Endothelial cell of umbilical vein (primary cell): Measurements from ENCODE around the gene TIMM21. TPM values are rescaled to one million over a fixed set of nuclear protein-coding genes. Genes with fewer than 3 reads are reported as not detected.

Experiments used
- BruUV-seq: library from RNA; stranded (reverse); fragments of 400-500 nt; replicated peaks from 2 replicates; lab custom pipeline; 2021; lab: Mats Ljungman, UMichigan
- CTCF ChIA-PET: fragments of 300-600, 350-600 bp; sonication (Branson Sonifier 250); formaldehyde crosslinking; loops from one replicate; lab custom pipeline; 2021; ENCODE audit warnings: antibody characterized with exemption, inconsistent platforms; lab: Charles Lee
- POLR2A ChIA-PET: fragments of 300-600, 350-600 bp; sonication (Branson Sonifier 250); formaldehyde crosslinking; loops from one replicate; lab custom pipeline; 2021; ENCODE audit warnings: antibody characterized with exemption, inconsistent platforms; lab: Charles Lee
- DNase-seq: peaks from one replicate; pipeline ENCODE4 v3.0.0-alpha.2; 2011; ENCODE audit warnings: low read depth, low spot score
- FAIRE-seq: peaks from 2 replicates; lab custom pipeline; 2011; peaks lifted over from hg19 to GRCh38; lab: Jason Lieb, UNC
- H2AFZ ChIP-seq: 2 replicates; pipeline ENCODE4 v1.6.0; 2012; ENCODE audit warnings: low read depth, low read length, control low read depth, inconsistent platforms
- H3K27ac ChIP-seq: 2 replicates; pipeline ENCODE4 v1.5.1; 2011; ENCODE audit warnings: low read depth, mild to moderate bottlenecking, control low read depth, low read length, moderate library complexity; ENCODE audit not compliant: insufficient read depth
- H3K27me3 ChIP-seq, 2 experiments: 2 replicates each; pipeline versions ENCODE4 v1.6.0 to v1.6.1; 2011; ENCODE audit warnings: low read length in 2 of 2, mixed read lengths in 1 of 2; ENCODE audit not compliant: control insufficient read depth in 2 of 2, insufficient read depth in 2 of 2
- H3K36me3 ChIP-seq, 2 experiments: 2 replicates in 1 of 2; 3 replicates in 1 of 2; pipeline ENCODE4 v1.5.1; 2011; ENCODE audit warnings: low read length in 2 of 2, mild to moderate bottlenecking in 1 of 2, moderate library complexity in 1 of 2; ENCODE audit not compliant: control insufficient read depth in 2 of 2, insufficient read depth in 2 of 2; ENCODE audit errors: extremely low read depth in 1 of 2
- H3K4me1 ChIP-seq: 3 replicates; pipeline ENCODE4 v1.5.1; 2011; ENCODE audit warnings: mild to moderate bottlenecking, low read length; ENCODE audit not compliant: control insufficient read depth, insufficient read depth; ENCODE audit errors: extremely low read depth
- H3K4me2 ChIP-seq: 2 replicates; pipeline ENCODE4 v1.6.1; 2011; ENCODE audit warnings: low read length, control low read depth, mixed read lengths; ENCODE audit not compliant: insufficient read depth
- H3K4me3 ChIP-seq, 3 experiments: fragments of 200-600 bp in 1 of 3; sonication (generic), shearing (Covaris generic) in 1 of 3; replicated peaks in 1 of 3; 2 replicates each; pipeline ENCODE4 v1.5.1; 2011 to 2016; ENCODE audit warnings: control low read depth in 3 of 3, low read length in 3 of 3, mild to moderate bottlenecking in 2 of 3, inconsistent platforms in 1 of 3, low read depth in 1 of 3, moderate library complexity in 1 of 3; ENCODE audit not compliant: insufficient read depth in 1 of 3
- H3K79me2 ChIP-seq: 2 replicates; pipeline ENCODE4 v1.6.0; 2012; ENCODE audit warnings: low read length, inconsistent platforms; ENCODE audit not compliant: control insufficient read depth, insufficient read depth
- H3K9ac ChIP-seq: replicated peaks from 2 replicates; pipeline ENCODE3; 2011; ENCODE audit warnings: low read length, control low read depth; ENCODE audit not compliant: insufficient read depth; ENCODE audit errors: extremely low read depth
- H3K9me1 ChIP-seq: replicated peaks from 3 replicates; pipeline ENCODE4 v1.6.0; 2011; ENCODE audit warnings: mild to moderate bottlenecking, low read length; ENCODE audit not compliant: control insufficient read depth, insufficient read depth; ENCODE audit errors: extremely low read depth
- H3K9me3 ChIP-seq: replicated peaks from 2 replicates; pipeline ENCODE4 v1.5.1; 2012; ENCODE audit warnings: low read length, inconsistent platforms; ENCODE audit not compliant: control insufficient read depth, insufficient read depth
- H4K20me1 ChIP-seq: replicated peaks from 2 replicates; pipeline ENCODE3; 2011; ENCODE audit warnings: mild to moderate bottlenecking, low read length; ENCODE audit not compliant: control insufficient read depth, insufficient read depth; ENCODE audit errors: extremely low read depth
- EZH2 ChIP-seq: IDR thresholded peaks from 2 replicates; pipeline ENCODE4 v1.6.1; 2012; ENCODE audit warnings: borderline replicate concordance, low read depth, mild to moderate bottlenecking, moderate library complexity, low read length, inconsistent platforms; ENCODE audit not compliant: severe bottlenecking
- JUN ChIP-seq: IDR thresholded peaks from 2 replicates; pipeline ENCODE4 v1.6.1; 2011; ENCODE audit warnings: borderline replicate concordance, low read depth; ENCODE audit not compliant: insufficient read length, insufficient read depth
- dilution Hi-C: fragments of 300-500 bp; cut with MboI; formaldehyde crosslinking; loops from one replicate; pipeline ENCODE4 v1.15.0; 2019; ENCODE audit warnings: low sequenced_read_pairs; ENCODE audit not compliant: extremely low pct_ligation_motif_present
- intact Hi-C: fragments of 100-400 bp; cut with micrococcal nuclease; formaldehyde crosslinking; loops from one replicate; pipeline ENCODE4 v1.10.0; 2022
- polyA plus RNA-seq, 4 experiments: library from polyadenylated mRNA; depleted of rRNA in 3 of 4; stranded (reverse) in 3 of 4; unstranded in 1 of 4; fragments of >200 nt; gene quantifications; 2 replicates each; pipeline versions ENCODE4 v1.2.1 to v1.2.3, GENCODE V29; 2011 to 2012; ENCODE audit warnings: missing spikeins in 1 of 4
- total RNA-seq: library from RNA; stranded (reverse); gene quantifications from 2 replicates; pipeline ENCODE4 v1.2.3, GENCODE V29; 2021

Gene TIMM21
- total and polyA plus RNA-seq, 2 donors (not counting 3 experiments of a cell fraction or from before 2014, with no cell fraction given) = 22.9 to 38.9 TPM

GRCh38 chr18:74185860-74186259 is 37.5 kb downstream of the TIMM21 start:
- Histone ChIP-seq H3K9me1 (no peaks in the 10 kb centered on the region), H3K9ac (no peak overlapping the region), H3K4me2 (no peak overlapping the region), H3K36me3 (no peaks in the 10 kb centered on the region), H3K9me3 (no peaks in the 10 kb centered on the region), H3K27ac (no peak overlapping the region), H3K4me1 (no peaks in the 10 kb centered on the region), H4K20me1 (no peaks in the 10 kb centered on the region), H3K79me2 (no peaks in the 10 kb centered on the region), H3K27me3 (peaks cover 0 to 1% of the 10 kb centered on the region in 2 experiments), H3K4me3 (no peak overlapping the region), H2AFZ (no peak overlapping the region)
- ChIA-PET CTCF (interaction anchor here (1.2 kb wide), 1 partner anchor 157 kb away, joined by 3 read pairs; no protein-coding TSS in a partner anchor), POLR2A (no interaction called here)
- FAIRE-seq (no peak), DNase-seq (no peak)
- dilution Hi-C loops = no loop called here
- no peak for TF ChIP-seq EZH2
- no TSS peak for BruUV-seq
- intact Hi-C loops = no loop called here

GRCh38 chr18:74186661-74187060 is 38.3 kb downstream of the TIMM21 start:
- no TSS peak for BruUV-seq
- Histone ChIP-seq H3K4me3 (no peak overlapping the region), H3K9me3 (no peaks in the 10 kb centered on the region), H4K20me1 (no peaks in the 10 kb centered on the region), H3K79me2 (no peaks in the 10 kb centered on the region), H3K4me2 (no peak overlapping the region), H3K36me3 (no peaks in the 10 kb centered on the region), H3K4me1 (no peaks in the 10 kb centered on the region), H2AFZ (no peak overlapping the region), H3K27me3 (peaks cover 0 to 1% of the 10 kb centered on the region in 2 experiments), H3K9me1 (no peaks in the 10 kb centered on the region), H3K9ac (no peak overlapping the region), H3K27ac (no peak overlapping the region)
- DNase-seq = no peak
- intact Hi-C loops (no loop called here), dilution Hi-C loops (no loop called here)
- FAIRE-seq = no peak
- POLR2A ChIA-PET = no interaction called here
- TF ChIP-seq JUN = no peak
- CTCF ChIA-PET = no interaction called here
